A549 (cell line): ENCODE data around the gene BAHCC1. TPM values are rescaled to one million over a fixed set of nuclear protein-coding genes. Genes with fewer than 3 reads are reported as not detected.

Source experiments
- ATAC-seq, 2 experiments: fragments of 200-7000 bp in 1 of 2; fragments of >200 bp in 1 of 2; cut with Nextera tagmentation in 1 of 2; cut with Tn5 transposase in 1 of 2; 3 replicates each; pipeline versions ENCODE4 v1.8.0 to v1.9.1; 2018 to 2020; ENCODE audit warnings: mild to moderate bottlenecking in 1 of 2, moderate library complexity in 1 of 2
- CTCF ChIA-PET: fragments of 300-600 bp; sonication (Branson Sonifier 250); formaldehyde crosslinking; extraction: SDS; loops from one replicate; lab custom pipeline; 2021; ENCODE audit warnings: antibody characterized with exemption, inconsistent platforms; lab: Yijun Ruan, JAX
- POLR2A ChIA-PET: fragments of 350-600 bp; formaldehyde crosslinking; extraction: SDS; loops from one replicate; lab custom pipeline; 2021; ENCODE audit warnings: antibody characterized with exemption, inconsistent platforms; lab: Yijun Ruan, JAX
- DNase-seq, 2 experiments: peaks; one replicate each; pipeline versions ENCODE4 v3.0.0 to v3.0.0-alpha.2; 2011 to 2016; ENCODE audit warnings: low read depth in 1 of 2, low spot score in 1 of 2
- FAIRE-seq: peaks from 2 replicates; lab custom pipeline; 2011; peaks lifted over from hg19 to GRCh38; lab: Jason Lieb, UNC
- H3K27ac ChIP-seq, 2 experiments: fragments of >200 bp; sonication (Bioruptor Twin); formaldehyde crosslinking; 3 replicates each; pipeline ENCODE4 v1.5.1; 2016 to 2017
- H3K4me1 ChIP-seq: fragments of >200 bp; sonication (Bioruptor Twin); formaldehyde crosslinking; 3 replicates; pipeline ENCODE4 v1.6.1; 2016
- H3K4me2 ChIP-seq: fragments of >200 bp; sonication (Bioruptor Twin); formaldehyde crosslinking; 3 replicates; pipeline ENCODE4 v1.6.1; 2016
- H3K4me3 ChIP-seq: fragments of >200 bp; sonication (Bioruptor Twin); formaldehyde crosslinking; 3 replicates; pipeline ENCODE4 v1.5.1; 2016
- H3K9me3 ChIP-seq: fragments of >200 bp; sonication (Bioruptor Twin); formaldehyde crosslinking; 3 replicates; pipeline ENCODE4 v1.6.1; 2016
- CHD2 ChIP-seq: fragments of 150-350 bp; IDR thresholded peaks from 2 replicates; pipeline ENCODE4 v1.6.1; 2014; ENCODE audit warnings: low read length; ENCODE audit not compliant: partially characterized antibody
- CHD4 ChIP-seq: fragments of 200-600 bp; sonication (generic); IDR thresholded peaks from 2 replicates; pipeline ENCODE4 v1.6.1; 2016; ENCODE audit warnings: antibody characterized with exemption, mild to moderate bottlenecking, borderline replicate concordance
- EHMT2 ChIP-seq: fragments of 200-600 bp; sonication (generic); IDR thresholded peaks from 2 replicates; pipeline ENCODE4 v1.6.1; 2016; ENCODE audit warnings: antibody characterized with exemption, low read depth, mild to moderate bottlenecking, moderate library complexity
- HDAC2 ChIP-seq: fragments of 200-600 bp; sonication (generic); IDR thresholded peaks from 2 replicates; pipeline ENCODE4 v1.6.1; 2016
- JUN ChIP-seq, 2 experiments: fragments of >200 bp; sonication (Bioruptor Twin); formaldehyde crosslinking; IDR thresholded peaks; 2 replicates in 1 of 2; 3 replicates in 1 of 2; pipeline ENCODE4 v1.6.1; 2016 to 2017
- JUNB ChIP-seq: fragments of >200 bp; sonication (Bioruptor Twin); formaldehyde crosslinking; IDR thresholded peaks from 2 replicates; pipeline ENCODE4 v1.6.1; 2016
- KDM5A ChIP-seq: fragments of 200-600 bp; sonication (generic); IDR thresholded peaks from 2 replicates; pipeline ENCODE4 v1.6.1; 2016; ENCODE audit warnings: antibody characterized with exemption, mild to moderate bottlenecking
- NFE2L2 ChIP-seq: fragments of 150-350 bp; conservative IDR thresholded peaks from 2 replicates; pipeline ENCODE4 v1.6.1; 2014; ENCODE audit warnings: low read length
- PHF8 ChIP-seq: fragments of 200-600 bp; sonication (generic); IDR thresholded peaks from 2 replicates; pipeline ENCODE4 v1.6.1; 2016; ENCODE audit warnings: low read depth, mild to moderate bottlenecking, antibody characterized with exemption, moderate library complexity, borderline replicate concordance
- POLR2A ChIP-seq: IDR thresholded peaks from 2 replicates; pipeline ENCODE4 v1.6.1; 2012; ENCODE audit warnings: mild to moderate bottlenecking, low read length
- SREBF2 ChIP-seq: fragments of 450-650 bp; IDR thresholded peaks from 2 replicates; pipeline ENCODE4 v1.6.1; 2014; ENCODE audit warnings: mild to moderate bottlenecking, moderate library complexity
- ZC3H11A ChIP-seq: fragments of 450-650 bp; IDR thresholded peaks from 2 replicates; pipeline ENCODE4 v1.6.1; 2014; ENCODE audit warnings: antibody characterized with exemption, mild to moderate bottlenecking
- WGBS: methylation state at CpG from one replicate; pipeline ENCODE4 v1.1.6; 2017; ENCODE audit errors: missing lambda C conversion rate; 5-methylcytosine and 5-hydroxymethylcytosine counted together
- polyA plus RNA-seq, 4 experiments: library from polyadenylated mRNA; depleted of rRNA in 3 of 4; stranded (reverse); fragments of >200 nt; fragmentation: RNase III in 1 of 4; extraction: RNeasy Plus Mini Kit Qiagen cat#74134 plus additional on column Dnase treatment in 1 of 4; gene quantifications; 2 replicates in 3 of 4; 3 replicates in 1 of 4; pipeline ENCODE4 v1.2.3, GENCODE V29; 2011 to 2017
- TF ChIP-seq, protein P1 (sequence below): IDR thresholded peaks from 2 replicates; pipeline ENCODE4 v1.6.1; 2012
- TF ChIP-seq, protein P2 (sequence below): fragments of >200 bp; sonication (Bioruptor Twin); formaldehyde crosslinking; IDR thresholded peaks from 3 replicates; pipeline ENCODE4 v1.5.1; 2016
- TF ChIP-seq, protein P3 (sequence below): IDR thresholded peaks from 2 replicates; pipeline ENCODE4 v1.6.1; 2012
- TF ChIP-seq, protein P4 (sequence below): IDR thresholded peaks from 2 replicates; pipeline ENCODE4 v1.6.1; 2012; ENCODE audit warnings: low read depth, borderline replicate concordance
- TF ChIP-seq, protein P5 (sequence below): fragments of 250-450 bp; sonication (Bioruptor Pico); IDR thresholded peaks from 2 replicates; pipeline ENCODE4 v1.5.0; 2020; ENCODE audit warnings: low read depth, mild to moderate bottlenecking, moderate library complexity

BAHCC1 gene
- polyA plus RNA-seq, 2 of the 4 experiments (the other 2 are of a cell fraction): 2.6 to 5.8 TPM

DNA sequence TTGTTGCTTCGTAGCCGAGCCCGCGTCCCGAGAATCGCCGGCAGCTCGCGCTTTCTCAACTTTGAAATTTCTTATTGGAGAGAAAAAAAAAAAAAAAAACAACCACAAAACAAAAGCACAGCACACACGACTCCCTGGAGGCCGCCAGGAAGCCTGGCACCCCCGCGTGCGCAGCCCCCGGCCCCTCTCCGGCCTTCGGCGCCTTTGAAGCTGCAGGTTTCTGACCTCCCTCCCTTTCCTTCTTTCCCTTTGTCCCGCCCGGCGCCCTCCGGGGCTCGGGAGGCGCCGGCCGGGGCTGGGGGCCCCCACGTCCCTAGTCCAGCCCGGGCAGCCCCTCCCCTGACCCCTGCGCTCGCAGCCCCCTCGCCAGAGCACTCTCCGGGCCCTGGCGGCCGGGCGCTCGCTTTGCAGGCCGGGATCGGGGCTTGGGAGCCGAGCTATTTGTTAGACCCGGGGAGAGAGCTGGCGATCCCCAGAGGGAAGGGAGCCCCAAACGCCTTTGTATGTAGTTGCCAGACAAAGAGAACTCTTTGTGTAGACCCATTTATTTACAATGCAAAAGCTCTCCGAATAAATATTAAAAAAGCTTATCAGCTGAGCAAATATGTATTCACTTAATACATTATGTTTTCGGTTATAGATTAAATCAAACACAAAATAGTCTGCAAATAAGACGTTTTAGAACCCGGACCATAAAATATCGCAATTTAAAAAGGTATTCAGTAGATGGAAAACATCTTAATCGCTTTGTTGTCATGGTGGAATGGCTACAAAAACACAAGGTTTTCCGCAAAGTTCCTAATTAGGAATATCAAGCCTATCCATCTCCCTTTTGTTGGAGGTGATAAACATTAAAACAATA is 2.3 kb downstream of the BAHCC1 start:
- peaks cover 53% of the 10 kb centered on the region for H3K4me1 ChIP-seq
- H3K27ac ChIP-seq: peak overlapping the region; percentile 94 to 98
- FAIRE-seq: peak; percentile 39
- WGBS: 4% methylated on average over 47 of the region's 49 CpGs
- peak; percentile 79 to 81 for DNase-seq
- CTCF ChIA-PET: interaction anchor here (0.6 to 8.6 kb wide), 25 partner anchors 8 to 157 kb away, joined by 3 to 121 read pairs (median 4); no protein-coding TSS in a partner anchor
- peak in 1 of 2 experiments; percentile 34; a peak in 3 of 6 replicates for ATAC-seq
- no peaks in the 10 kb centered on the region for H3K9me3 ChIP-seq
- POLR2A ChIA-PET: interaction anchor here (0.7 to 5.9 kb wide), 6 partner anchors 24 to 116 kb away, joined by 3 to 107 read pairs (median 4); no protein-coding TSS in a partner anchor
- TF ChIP-seq ZC3H11A: no peak
- TF ChIP-seq, protein P1, sequence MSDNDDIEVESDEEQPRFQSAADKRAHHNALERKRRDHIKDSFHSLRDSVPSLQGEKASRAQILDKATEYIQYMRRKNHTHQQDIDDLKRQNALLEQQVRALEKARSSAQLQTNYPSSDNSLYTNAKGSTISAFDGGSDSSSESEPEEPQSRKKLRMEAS: no peak
- no peak for TF ChIP-seq KDM5A
- TF ChIP-seq EHMT2: no peak
- TF ChIP-seq POLR2A: no peak
- TF ChIP-seq JUNB: no peak
- TF ChIP-seq, protein P2, sequence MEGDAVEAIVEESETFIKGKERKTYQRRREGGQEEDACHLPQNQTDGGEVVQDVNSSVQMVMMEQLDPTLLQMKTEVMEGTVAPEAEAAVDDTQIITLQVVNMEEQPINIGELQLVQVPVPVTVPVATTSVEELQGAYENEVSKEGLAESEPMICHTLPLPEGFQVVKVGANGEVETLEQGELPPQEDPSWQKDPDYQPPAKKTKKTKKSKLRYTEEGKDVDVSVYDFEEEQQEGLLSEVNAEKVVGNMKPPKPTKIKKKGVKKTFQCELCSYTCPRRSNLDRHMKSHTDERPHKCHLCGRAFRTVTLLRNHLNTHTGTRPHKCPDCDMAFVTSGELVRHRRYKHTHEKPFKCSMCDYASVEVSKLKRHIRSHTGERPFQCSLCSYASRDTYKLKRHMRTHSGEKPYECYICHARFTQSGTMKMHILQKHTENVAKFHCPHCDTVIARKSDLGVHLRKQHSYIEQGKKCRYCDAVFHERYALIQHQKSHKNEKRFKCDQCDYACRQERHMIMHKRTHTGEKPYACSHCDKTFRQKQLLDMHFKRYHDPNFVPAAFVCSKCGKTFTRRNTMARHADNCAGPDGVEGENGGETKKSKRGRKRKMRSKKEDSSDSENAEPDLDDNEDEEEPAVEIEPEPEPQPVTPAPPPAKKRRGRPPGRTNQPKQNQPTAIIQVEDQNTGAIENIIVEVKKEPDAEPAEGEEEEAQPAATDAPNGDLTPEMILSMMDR: no peak
- TF ChIP-seq, protein P3, sequence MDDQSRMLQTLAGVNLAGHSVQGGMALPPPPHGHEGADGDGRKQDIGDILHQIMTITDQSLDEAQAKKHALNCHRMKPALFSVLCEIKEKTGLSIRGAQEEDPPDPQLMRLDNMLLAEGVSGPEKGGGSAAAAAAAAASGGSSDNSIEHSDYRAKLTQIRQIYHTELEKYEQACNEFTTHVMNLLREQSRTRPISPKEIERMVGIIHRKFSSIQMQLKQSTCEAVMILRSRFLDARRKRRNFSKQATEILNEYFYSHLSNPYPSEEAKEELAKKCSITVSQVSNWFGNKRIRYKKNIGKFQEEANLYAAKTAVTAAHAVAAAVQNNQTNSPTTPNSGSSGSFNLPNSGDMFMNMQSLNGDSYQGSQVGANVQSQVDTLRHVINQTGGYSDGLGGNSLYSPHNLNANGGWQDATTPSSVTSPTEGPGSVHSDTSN: no peak
- TF ChIP-seq, protein P4, sequence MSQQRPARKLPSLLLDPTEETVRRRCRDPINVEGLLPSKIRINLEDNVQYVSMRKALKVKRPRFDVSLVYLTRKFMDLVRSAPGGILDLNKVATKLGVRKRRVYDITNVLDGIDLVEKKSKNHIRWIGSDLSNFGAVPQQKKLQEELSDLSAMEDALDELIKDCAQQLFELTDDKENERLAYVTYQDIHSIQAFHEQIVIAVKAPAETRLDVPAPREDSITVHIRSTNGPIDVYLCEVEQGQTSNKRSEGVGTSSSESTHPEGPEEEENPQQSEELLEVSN: no peak
- H3K4me3 ChIP-seq: peak overlapping the region; percentile 76
- peak overlapping the region; percentile 92 for H3K4me2 ChIP-seq

DNA sequence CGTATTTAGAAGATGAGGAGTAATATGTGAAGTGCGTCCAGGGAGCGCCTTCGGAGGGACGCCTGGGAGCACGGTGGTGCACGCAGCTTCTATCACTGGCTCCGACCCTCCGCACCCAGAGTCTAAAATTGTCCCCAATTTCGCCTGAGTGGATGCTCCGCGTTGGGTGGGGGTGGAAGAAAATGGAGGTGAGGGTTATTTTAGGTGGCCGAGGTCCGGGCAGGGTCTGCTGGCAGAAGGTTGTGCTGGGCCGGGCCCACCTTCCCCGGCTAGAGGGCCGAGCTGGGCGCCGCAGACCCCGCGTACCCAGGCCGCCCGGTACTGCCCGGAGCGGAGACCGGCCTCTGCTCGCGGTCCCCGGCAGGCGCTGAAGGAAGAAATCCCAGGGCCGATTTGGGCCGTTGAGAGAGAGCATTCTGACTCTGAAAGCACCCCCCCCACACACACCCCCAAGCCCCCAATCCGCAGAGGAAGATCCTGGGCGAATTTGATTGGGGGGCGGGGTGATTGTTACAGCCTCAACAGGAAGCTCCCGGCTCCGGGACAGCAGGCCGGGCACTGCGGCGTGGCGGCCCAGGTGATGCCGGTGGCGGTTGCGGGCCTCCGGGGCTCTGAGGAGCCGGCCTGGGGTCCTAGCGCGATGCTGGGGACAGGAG is 3.0 kb downstream of the BAHCC1 start:
- peak overlapping the region; percentile 76 for H3K4me3 ChIP-seq
- 18% methylated on average over 34 of the region's 48 CpGs for WGBS

More for the DNA sequence above, 3.0 kb downstream of the BAHCC1 start:
- H3K27ac ChIP-seq: peak overlapping the region; percentile 94 to 98
- peak overlapping the region; percentile 92 for H3K4me2 ChIP-seq
- DNase-seq: peak; percentile 52 to 58
- H3K9me3 ChIP-seq: no peaks in the 10 kb centered on the region
- no peak for TF ChIP-seq CHD2
- TF ChIP-seq, protein P1: peak; percentile 12; the same call in 1 of the 2 replicates
- TF ChIP-seq PHF8: 0 out of 2 replicates have a peak, but pooled peaks have one; percentile 17
- TF ChIP-seq CHD4: no peak
- no peak for TF ChIP-seq KDM5A
- TF ChIP-seq, protein P5, sequence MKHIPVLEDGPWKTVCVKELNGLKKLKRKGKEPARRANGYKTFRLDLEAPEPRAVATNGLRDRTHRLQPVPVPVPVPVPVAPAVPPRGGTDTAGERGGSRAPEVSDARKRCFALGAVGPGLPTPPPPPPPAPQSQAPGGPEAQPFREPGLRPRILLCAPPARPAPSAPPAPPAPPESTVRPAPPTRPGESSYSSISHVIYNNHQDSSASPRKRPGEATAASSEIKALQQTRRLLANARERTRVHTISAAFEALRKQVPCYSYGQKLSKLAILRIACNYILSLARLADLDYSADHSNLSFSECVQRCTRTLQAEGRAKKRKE (CRISPR knock-in tag): no peak
- TF ChIP-seq, protein P3: no peak
- TF ChIP-seq JUN (IDR thresholded peaks at IDR 0.05): 0 out of 5 replicates have a peak, but pooled peaks of 1 of the 2 experiments have one; percentile 35
- no peak for TF ChIP-seq NFE2L2
- TF ChIP-seq, protein P4: 0 out of 2 replicates have a peak, but pooled peaks have one; percentile 38
- TF ChIP-seq HDAC2: no peak
- TF ChIP-seq EHMT2: no peak
- TF ChIP-seq SREBF2: no peak
- no peak for FAIRE-seq
- peaks cover 48% of the 10 kb centered on the region for H3K4me1 ChIP-seq
- POLR2A ChIA-PET: interaction anchor here (0.7 to 5.9 kb wide), 5 partner anchors 23 to 117 kb away, joined by 3 to 107 read pairs (median 4); no protein-coding TSS in a partner anchor
- CTCF ChIA-PET: interaction anchor here (0.6 to 8.6 kb wide), 23 partner anchors 11 to 151 kb away, joined by 3 to 121 read pairs (median 5); no protein-coding TSS in a partner anchor
- no peak for ATAC-seq
